GM12875 (cell line): ENCODE measurements around the gene PKD1L1.
A peak's percentile ranks its signal among the peaks of the same experiment; 100 is the strongest.
"Not testable (repeated sequence)": the region's sequence is repeated elsewhere in the genome, so short reads cannot be mapped to it uniquely, and the experiment has no call there.

Source experiments
- H3K4me3 ChIP-seq: one replicate; pipeline ENCODE4 v1.5.1; 2011; ENCODE audit warnings: low read depth, low read length, control low read depth
- CTCF ChIP-seq: IDR thresholded peaks from 2 replicates; pipeline ENCODE4 v1.5.1; 2011; ENCODE audit warnings: low read depth, mild to moderate bottlenecking, control low read depth, inconsistent platforms, low read length, moderate library complexity, borderline replicate concordance; ENCODE audit not compliant: insufficient read depth

The PKD1L1 gene

GRCh38 chr7:47947355-47947749 is 914 bp downstream of the PKD1L1 start:
- TF ChIP-seq CTCF, result no peak
- H3K4me3 ChIP-seq, result no peak overlapping the region

GRCh38 chr7:47946581-47947354 is 1.5 kb downstream of the PKD1L1 start:
- no peak overlapping the region for H3K4me3 ChIP-seq
- TF ChIP-seq CTCF, result no peak

- H3K4me3 ChIP-seq, result no peak overlapping the region
- TF ChIP-seq CTCF, result peak; percentile 47
These were observed 2.8 kb downstream of the PKD1L1 start for GRCh38 chr7:47945261-47946015.

GRCh38 chr7:47944536-47945260 is 3.6 kb downstream of the PKD1L1 start:
- no peak overlapping the region for H3K4me3 ChIP-seq
- no peak for TF ChIP-seq CTCF

GRCh38 chr7:47943676-47944474 is 4.4 kb downstream of the PKD1L1 start:
- no peak for TF ChIP-seq CTCF
- H3K4me3 ChIP-seq, result no peak overlapping the region

GRCh38 chr7:47942651-47943050 is 5.6 kb downstream of the PKD1L1 start:
- not testable (repeated sequence) for H3K4me3 ChIP-seq

- H3K4me3 ChIP-seq, result no peak overlapping the region
- TF ChIP-seq CTCF, result no peak
These were observed 6.1 kb downstream of the PKD1L1 start for GRCh38 chr7:47942132-47942531.
